NT2/D1 (cell line): ENCODE measurements around the gene STX11.

Source experiments
- SUZ12 ChIP-seq: IDR thresholded peaks from 2 replicates; pipeline ENCODE4 v1.6.1; 2011; ENCODE audit not compliant: insufficient read length, insufficient read depth; ENCODE audit errors: extremely low read depth
- YY1 ChIP-seq: IDR thresholded peaks from 2 replicates; pipeline ENCODE4 v1.6.1; 2011; ENCODE audit not compliant: insufficient read length, insufficient read depth
- ZNF274 ChIP-seq: IDR thresholded peaks from 2 replicates; pipeline ENCODE4 v1.6.1; 2011; ENCODE audit warnings: mild to moderate bottlenecking, low read depth, low read length

DNA sequence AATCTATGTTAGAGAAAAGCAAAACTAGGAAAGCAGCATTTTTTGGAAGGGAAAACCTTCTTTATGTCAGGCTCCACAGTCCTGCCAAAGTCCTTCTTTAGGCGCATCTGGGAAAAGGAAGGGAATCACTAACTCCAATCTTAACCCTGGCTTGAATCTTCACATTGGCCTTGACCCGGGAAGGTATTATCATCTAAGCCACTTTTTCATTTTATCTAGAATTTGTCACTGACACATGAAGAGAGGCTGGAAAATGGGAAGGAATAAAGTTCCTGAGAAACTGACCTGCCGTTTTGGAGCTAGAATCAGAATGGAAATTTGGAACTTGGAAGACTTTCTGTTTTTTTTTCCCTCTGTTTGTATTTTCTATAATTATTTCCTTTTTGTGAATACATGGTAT, 81.4 kb downstream of the STX11 start:
- TF ChIP-seq SUZ12 (no peak), YY1 (no peak), ZNF274 (no peak)
